ENCODE data around the gene TMPRSS11A.

- TF ChIP-seq HOXA7 (CRISPR knock-in tag; IDR thresholded peaks at IDR 0.05) (no peak), CTCF (IDR thresholded peaks at IDR 0.05) (no peak), RNF2 (IDR thresholded peaks at IDR 0.05; ENCODE audit: borderline replicate concordance, low read depth) (no peak), POLR2A (IDR thresholded peaks at IDR 0.05; ENCODE audit: low read length) (no peak), BHLHE40 (IDR thresholded peaks at IDR 0.05; ENCODE audit: low read depth, low read length) (no peak)
Observed at GRCh38 chr4:67935888-67936287, 27.4 kb downstream of the TMPRSS11A start.

Data from A549 (cell line).